ENCODE measurements around the gene NACC2.

- TF ChIP-seq CTCF (IDR thresholded peaks at IDR 0.05 in 4 of 5, conservative IDR thresholded peaks at IDR 0.05 in 1 of 5) (no peak), POLR2A (IDR thresholded peaks at IDR 0.05) (no peak)
Measured at GRCh38 chr9:136078024-136078423, 17.1 kb downstream of the NACC2 start.

All from gastrocnemius medialis (tissue), 4 donors.